ENCODE data around the gene VPS13A.
"Not testable (repeated sequence)": the region's sequence is repeated elsewhere in the genome, so short reads cannot be mapped to it uniquely, and the experiment has no call there.

VPS13A gene

GRCh38 chr9:77218612-77219011 is 41.3 kb downstream of the VPS13A start:
- Histone ChIP-seq H3K36me3 (ENCODE audit: insufficient read depth, low read length) (0 out of 2 replicates have a peak, but pooled peaks cover 1% of the 10 kb centered on the region), H3K4me1 (ENCODE audit: insufficient read depth, low read length) (no peaks in the 10 kb centered on the region), H3K9me3 (ENCODE audit: control insufficient read depth, insufficient read depth, low read length) (no peaks in the 10 kb centered on the region), H3K9ac (ENCODE audit: low read depth, low read length) (no peak overlapping the region)

- Histone ChIP-seq H3K9ac (ENCODE audit: low read depth, low read length) (no peak overlapping the region), H3K36me3 (ENCODE audit: insufficient read depth, low read length) (peaks cover 9% of the 10 kb centered on the region; the same call in 1 of the 2 replicates), H3K9me3 (ENCODE audit: control insufficient read depth, insufficient read depth, low read length) (no peaks in the 10 kb centered on the region)
These were observed 44.1 kb downstream of the VPS13A start for GRCh38 chr9:77221431-77221830.

GRCh38 chr9:77224746-77225312 is 47.5 kb downstream of the VPS13A start:
- Histone ChIP-seq H3K9me3 (ENCODE audit: control insufficient read depth, insufficient read depth, low read length) (no peaks in the 10 kb centered on the region), H3K9ac (ENCODE audit: low read depth, low read length) (no peak overlapping the region), H3K4me1 (ENCODE audit: insufficient read depth, low read length) (peaks cover 7% of the 10 kb centered on the region; the same call in 1 of the 2 replicates), H3K36me3 (ENCODE audit: insufficient read depth, low read length) (peaks cover 9% of the 10 kb centered on the region; the same call in 1 of the 2 replicates)

More at GRCh38 chr9:77221431-77221830, 44.1 kb downstream of the VPS13A start:
- H3K4me1 ChIP-seq (ENCODE audit: insufficient read depth, low read length) = peaks cover 7% of the 10 kb centered on the region; the same call in 1 of the 2 replicates

- no peaks in the 10 kb centered on the region for H3K36me3 ChIP-seq (ENCODE audit: insufficient read depth, low read length)
- H3K9ac ChIP-seq (ENCODE audit: low read depth, low read length) = no peak overlapping the region
- no peaks in the 10 kb centered on the region for H3K9me3 ChIP-seq (ENCODE audit: control insufficient read depth, insufficient read depth, low read length)
- no peaks in the 10 kb centered on the region for H3K4me1 ChIP-seq (ENCODE audit: insufficient read depth, low read length)
These were observed 59.4 kb downstream of the VPS13A start for GRCh38 chr9:77236693-77237092.

GRCh38 chr9:77237896-77238295 is 60.6 kb downstream of the VPS13A start:
- Histone ChIP-seq H3K9me3 (ENCODE audit: control insufficient read depth, insufficient read depth, low read length) (no peaks in the 10 kb centered on the region), H3K9ac (ENCODE audit: low read depth, low read length) (no peak overlapping the region), H3K36me3 (ENCODE audit: insufficient read depth, low read length) (no peaks in the 10 kb centered on the region), H3K4me1 (ENCODE audit: insufficient read depth, low read length) (no peaks in the 10 kb centered on the region)

- Histone ChIP-seq H3K36me3 (ENCODE audit: insufficient read depth, low read length) (no peaks in the 10 kb centered on the region; the same call in 1 of the 2 replicates), H3K4me1 (ENCODE audit: insufficient read depth, low read length) (peaks cover 9% of the 10 kb centered on the region; the same call in 1 of the 2 replicates), H3K9ac (ENCODE audit: low read depth, low read length) (no peak overlapping the region), H3K9me3 (ENCODE audit: control insufficient read depth, insufficient read depth, low read length) (no peaks in the 10 kb centered on the region)
These were observed 73.7 kb downstream of the VPS13A start for GRCh38 chr9:77251050-77251449.

- Histone ChIP-seq H3K36me3 (ENCODE audit: insufficient read depth, low read length) (no peaks in the 10 kb centered on the region), H3K4me1 (ENCODE audit: insufficient read depth, low read length) (peaks cover 9% of the 10 kb centered on the region; the same call in 1 of the 2 replicates), H3K9ac (ENCODE audit: low read depth, low read length) (no peak overlapping the region), H3K9me3 (ENCODE audit: control insufficient read depth, insufficient read depth, low read length) (no peaks in the 10 kb centered on the region)
These were observed 79.9 kb downstream of the VPS13A start for GRCh38 chr9:77257275-77257674.

GRCh38 chr9:77261605-77262004 is 84.3 kb downstream of the VPS13A start:
- Histone ChIP-seq H3K9me3 (ENCODE audit: control insufficient read depth, insufficient read depth, low read length) (peaks cover 4% of the 10 kb centered on the region; the same call in 1 of the 2 replicates), H3K36me3 (ENCODE audit: insufficient read depth, low read length) (no peaks in the 10 kb centered on the region), H3K9ac (ENCODE audit: low read depth, low read length) (no peak overlapping the region), H3K4me1 (ENCODE audit: insufficient read depth, low read length) (no peaks in the 10 kb centered on the region)

GRCh38 chr9:77267762-77268161 is 90.4 kb downstream of the VPS13A start:
- not testable (repeated sequence) for H3K9me3 ChIP-seq (ENCODE audit: control insufficient read depth, insufficient read depth, low read length); H3K36me3 ChIP-seq (ENCODE audit: insufficient read depth, low read length); H3K9ac ChIP-seq (ENCODE audit: low read depth, low read length); H3K4me1 ChIP-seq (ENCODE audit: insufficient read depth, low read length)

- H3K9ac ChIP-seq (ENCODE audit: low read depth, low read length) = no peak overlapping the region
- no peaks in the 10 kb centered on the region for H3K36me3 ChIP-seq (ENCODE audit: insufficient read depth, low read length)
- no peaks in the 10 kb centered on the region for H3K9me3 ChIP-seq (ENCODE audit: control insufficient read depth, insufficient read depth, low read length)
- peaks cover 13% of the 10 kb centered on the region; the same call in 1 of the 2 replicates for H3K4me1 ChIP-seq (ENCODE audit: insufficient read depth, low read length)
These were observed 93.8 kb downstream of the VPS13A start for GRCh38 chr9:77271023-77271690.

- peaks cover 13% of the 10 kb centered on the region; the same call in 1 of the 2 replicates for H3K4me1 ChIP-seq (ENCODE audit: insufficient read depth, low read length)
- peaks cover 5% of the 10 kb centered on the region; the same call in 1 of the 2 replicates for H3K36me3 ChIP-seq (ENCODE audit: insufficient read depth, low read length)
- no peaks in the 10 kb centered on the region for H3K9me3 ChIP-seq (ENCODE audit: control insufficient read depth, insufficient read depth, low read length)
- no peak overlapping the region for H3K9ac ChIP-seq (ENCODE audit: low read depth, low read length)
These were observed 99.5 kb downstream of the VPS13A start for GRCh38 chr9:77276799-77277198.

- H3K36me3 ChIP-seq (ENCODE audit: insufficient read depth, low read length) = peaks cover 5% of the 10 kb centered on the region; the same call in 1 of the 2 replicates
- peaks cover 5% of the 10 kb centered on the region; the same call in 1 of the 2 replicates for H3K4me1 ChIP-seq (ENCODE audit: insufficient read depth, low read length)
- H3K9ac ChIP-seq (ENCODE audit: low read depth, low read length) = no peak overlapping the region
- H3K9me3 ChIP-seq (ENCODE audit: control insufficient read depth, insufficient read depth, low read length) = no peaks in the 10 kb centered on the region
These were observed 100.4 kb downstream of the VPS13A start for GRCh38 chr9:77277719-77278118.

- no peaks in the 10 kb centered on the region for H3K36me3 ChIP-seq (ENCODE audit: insufficient read depth, low read length)
These were observed 106.7 kb downstream of the VPS13A start for GRCh38 chr9:77283991-77284390.

GRCh38 chr9:77284616-77285015 is 107.3 kb downstream of the VPS13A start:
- no peak overlapping the region for H3K9ac ChIP-seq (ENCODE audit: low read depth, low read length)
- H3K36me3 ChIP-seq (ENCODE audit: insufficient read depth, low read length) = no peaks in the 10 kb centered on the region
- no peaks in the 10 kb centered on the region for H3K4me1 ChIP-seq (ENCODE audit: insufficient read depth, low read length)
- H3K9me3 ChIP-seq (ENCODE audit: control insufficient read depth, insufficient read depth, low read length) = no peaks in the 10 kb centered on the region; the same call in 1 of the 2 replicates

More at GRCh38 chr9:77283991-77284390, 106.7 kb downstream of the VPS13A start:
- Histone ChIP-seq H3K4me1 (ENCODE audit: insufficient read depth, low read length) (no peaks in the 10 kb centered on the region), H3K9ac (ENCODE audit: low read depth, low read length) (no peak overlapping the region), H3K9me3 (ENCODE audit: control insufficient read depth, insufficient read depth, low read length) (no peaks in the 10 kb centered on the region; the same call in 1 of the 2 replicates)

- Histone ChIP-seq H3K9ac (ENCODE audit: low read depth, low read length) (no peak overlapping the region), H3K9me3 (ENCODE audit: control insufficient read depth, insufficient read depth, low read length) (no peaks in the 10 kb centered on the region; the same call in 1 of the 2 replicates), H3K36me3 (ENCODE audit: insufficient read depth, low read length) (no peaks in the 10 kb centered on the region), H3K4me1 (ENCODE audit: insufficient read depth, low read length) (peaks cover 13% of the 10 kb centered on the region; the same call in 1 of the 2 replicates)
These were observed 113.0 kb downstream of the VPS13A start for GRCh38 chr9:77290373-77290772.
